GM23248 (cell line): ENCODE results near the gene CDR2. TPM values are rescaled to one million over a fixed set of nuclear protein-coding genes. Genes with fewer than 3 reads are reported as not detected.

Experiments used
- DNase-seq: peaks from one replicate; pipeline ENCODE4 v3.0.0-alpha.2; 2015
- H2AFZ ChIP-seq: fragments of 200-600 bp; sonication (generic); 2 replicates; pipeline ENCODE4 v1.6.1; 2016; ENCODE audit warnings: antibody characterized with exemption
- H3F3A ChIP-seq: fragments of 200-600 bp; sonication (generic); 2 replicates; pipeline ENCODE4 v1.6.1; 2016; ENCODE audit warnings: mild to moderate bottlenecking, antibody characterized with exemption, mixed run types; ENCODE audit not compliant: insufficient read depth
- H3K27ac ChIP-seq: fragments of 200-600 bp; sonication (generic); 2 replicates; pipeline ENCODE4 v1.5.1; 2016; ENCODE audit warnings: mild to moderate bottlenecking
- H3K27me3 ChIP-seq: fragments of 200-600 bp; sonication (generic); replicated peaks from 2 replicates; pipeline ENCODE4 v1.6.1; 2016; ENCODE audit warnings: mild to moderate bottlenecking; ENCODE audit not compliant: insufficient read depth
- H3K36me3 ChIP-seq: fragments of 200-600 bp; sonication (generic); 2 replicates; pipeline ENCODE4 v1.6.1; 2016; ENCODE audit warnings: low read depth, mild to moderate bottlenecking
- H3K4me1 ChIP-seq: fragments of 200-600 bp; sonication (generic); 2 replicates; pipeline ENCODE4 v1.6.1; 2016; ENCODE audit warnings: mild to moderate bottlenecking; ENCODE audit not compliant: insufficient read depth
- H3K4me2 ChIP-seq: fragments of 200-600 bp; sonication (generic); one replicate; pipeline ENCODE4 v1.6.1; 2016; ENCODE audit warnings: mild to moderate bottlenecking; ENCODE audit not compliant: unreplicated experiment
- H3K4me3 ChIP-seq: fragments of 200-600 bp; sonication (generic); 2 replicates; pipeline ENCODE4 v1.5.1; 2016; ENCODE audit warnings: mild to moderate bottlenecking
- H3K79me2 ChIP-seq: fragments of 200-600 bp; sonication (generic); 2 replicates; pipeline ENCODE4 v1.6.1; 2016; ENCODE audit warnings: mild to moderate bottlenecking; ENCODE audit not compliant: insufficient read depth
- H3K9ac ChIP-seq: fragments of 200-600 bp; sonication (generic); 2 replicates; pipeline ENCODE4 v1.6.1; 2016; ENCODE audit warnings: mild to moderate bottlenecking
- H3K9me2 ChIP-seq: fragments of 200-600 bp; sonication (generic); 2 replicates; pipeline ENCODE4 v1.6.1; 2016; ENCODE audit warnings: mixed run types, mild to moderate bottlenecking, moderate library complexity; ENCODE audit not compliant: insufficient read depth
- H3K9me3 ChIP-seq: fragments of 200-600 bp; sonication (generic); one replicate; pipeline ENCODE4 v1.6.1; 2017; ENCODE audit warnings: low read depth
- H4K20me1 ChIP-seq: fragments of 200-600 bp; sonication (generic); 2 replicates; pipeline ENCODE4 v1.6.0; 2016; ENCODE audit not compliant: insufficient read depth
- EZH2 ChIP-seq: fragments of 200-600 bp; sonication (generic); IDR thresholded peaks from 2 replicates; pipeline ENCODE4 v1.6.1; 2018; ENCODE audit warnings: antibody characterized with exemption, mild to moderate bottlenecking; ENCODE audit not compliant: insufficient read depth, poor library complexity, severe bottlenecking
- EZH2phosphoT487 ChIP-seq: fragments of 200-600 bp; sonication (generic); IDR thresholded peaks from 2 replicates; pipeline ENCODE4 v1.6.1; 2018; ENCODE audit warnings: antibody characterized with exemption, moderate library complexity, mild to moderate bottlenecking, low read depth; ENCODE audit not compliant: insufficient read depth
- WGBS, 2 experiments: methylation state at CpG; one replicate each; pipeline ENCODE4 v1.1.6; 2015 to 2017; ENCODE audit warnings: low lambda C conversion rate in 2 of 2, low coverage in 1 of 2; ENCODE audit errors: missing lambda C conversion rate in 2 of 2; 5-methylcytosine and 5-hydroxymethylcytosine counted together
- in situ Hi-C: fragments of 300-500 bp; cut with MboI; formaldehyde crosslinking; loops from 2 replicates; pipeline ENCODE4 v1.15.0; 2020
- polyA plus RNA-seq: library from polyadenylated mRNA; unstranded; fragments of >200 nt; fragmentation: Nextera tagmentation; extraction: Ambion mirVana; gene quantifications from 2 replicates; pipeline ENCODE4 v1.2.1, GENCODE V29; 2016
- total RNA-seq: library from RNA; depleted of rRNA; stranded (reverse); fragments of >200 nt; shearing (Covaris generic); gene quantifications from 2 replicates; pipeline ENCODE4 v1.2.3, GENCODE V29; 2014

CDR2 gene
- total and polyA plus RNA-seq, 2 experiments from 2014 or later, result 25.1 to 45.6 TPM

DNA sequence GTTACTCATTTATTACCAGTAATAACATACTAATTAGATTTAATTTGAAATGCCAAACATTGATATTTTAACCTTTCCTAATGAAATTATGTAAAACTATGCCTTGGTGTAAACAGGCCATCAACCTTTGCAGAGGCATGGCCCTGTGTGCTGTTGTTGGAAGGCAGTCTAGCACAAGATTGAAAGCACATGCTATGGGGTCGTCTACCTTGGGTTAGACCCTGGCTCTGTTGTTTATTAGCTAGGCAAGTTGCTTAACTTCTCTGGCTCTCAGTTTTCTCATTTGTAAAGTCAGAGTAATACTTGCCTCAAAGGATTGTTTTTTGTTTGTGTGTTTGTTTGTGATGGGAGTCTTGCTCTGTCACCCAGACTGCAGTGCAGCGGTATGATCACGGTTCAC lies 9.4 kb upstream of the CDR2 start:
- Histone ChIP-seq H3K4me3 (no peak overlapping the region), H2AFZ (no peak overlapping the region), H3K9me3 (no peaks in the 10 kb centered on the region), H3K36me3 (no peaks in the 10 kb centered on the region), H4K20me1 (no peaks in the 10 kb centered on the region), H3K4me1 (peaks cover 16% of the 10 kb centered on the region; the same call in 1 of the 2 replicates), H3K27me3 (no peaks in the 10 kb centered on the region), H3K79me2 (no peaks in the 10 kb centered on the region), H3K4me2 (no peak overlapping the region), H3F3A (no peaks in the 10 kb centered on the region), H3K27ac (no peak overlapping the region), H3K9me2 (no peaks in the 10 kb centered on the region), H3K9ac (no peak overlapping the region)
- WGBS, 2 experiments, result 71 to 78% methylated on average over 3 of the region's 3 CpGs
- in situ Hi-C loops, result no loop called here
- TF ChIP-seq EZH2phosphoT487 (no peak), EZH2 (no peak)
- DNase-seq, result no peak

DNA sequence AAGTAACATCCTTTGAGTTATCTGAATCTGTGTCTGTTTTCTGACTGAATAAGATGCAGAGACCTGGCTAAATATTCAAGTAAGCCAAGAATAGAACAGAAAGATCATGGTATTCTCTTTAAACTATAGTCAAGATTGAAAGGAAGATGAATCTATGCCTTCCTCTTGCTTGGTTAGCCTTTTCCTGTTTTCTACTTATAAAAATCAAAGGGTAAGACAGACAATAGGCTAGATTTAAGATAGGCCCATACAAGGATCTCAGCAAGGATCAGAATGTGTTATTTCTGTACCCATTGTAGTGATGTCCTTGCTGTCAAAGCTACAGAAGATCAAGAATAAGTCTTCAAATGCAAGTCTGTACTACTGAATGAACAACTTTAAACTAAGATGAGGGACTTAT lies 7.0 kb upstream of the CDR2 start:
- H3K4me1 ChIP-seq, result no peaks in the 10 kb centered on the region
- no peaks in the 10 kb centered on the region for H3K9me2 ChIP-seq
- H3K79me2 ChIP-seq, result no peaks in the 10 kb centered on the region
- H3K9ac ChIP-seq, result no peak overlapping the region
- H3K4me2 ChIP-seq, result no peak overlapping the region
- no peaks in the 10 kb centered on the region for H3K36me3 ChIP-seq
- in situ Hi-C loops, result no loop called here
- no peak overlapping the region for H3K27ac ChIP-seq
- H3K27me3 ChIP-seq, result no peaks in the 10 kb centered on the region
- no peak for DNase-seq
- no peak overlapping the region for H2AFZ ChIP-seq
- no peaks in the 10 kb centered on the region for H4K20me1 ChIP-seq
- H3K9me3 ChIP-seq, result no peaks in the 10 kb centered on the region
- no peak overlapping the region for H3K4me3 ChIP-seq
- H3F3A ChIP-seq, result no peaks in the 10 kb centered on the region
- no peak for TF ChIP-seq EZH2
- no peak for TF ChIP-seq EZH2phosphoT487

DNA sequence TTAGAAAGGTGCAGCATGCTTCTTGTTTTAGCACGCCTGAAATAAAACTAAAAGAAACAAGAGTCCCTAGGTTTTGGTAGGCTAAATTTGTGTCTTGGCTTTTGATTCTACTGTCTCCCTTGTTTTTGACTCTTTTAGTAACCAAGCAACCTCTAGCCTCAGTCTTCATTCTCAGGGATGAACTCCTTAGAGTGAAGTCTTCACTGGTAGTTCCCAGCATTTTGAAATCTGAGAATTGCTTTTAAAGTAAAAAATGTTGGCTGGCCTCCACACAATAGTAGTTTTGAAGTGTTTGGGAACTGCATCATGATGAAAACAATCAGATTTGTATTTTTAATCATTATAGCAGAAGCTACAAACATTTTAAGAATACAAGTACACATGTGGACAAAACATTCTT lies 6.1 kb upstream of the CDR2 start:
- H3K9me3 ChIP-seq, result no peaks in the 10 kb centered on the region
- no peak overlapping the region for H3K9ac ChIP-seq
- no peaks in the 10 kb centered on the region for H3K36me3 ChIP-seq
- H3K4me2 ChIP-seq, result no peak overlapping the region
- DNase-seq, result peak; percentile 37
- in situ Hi-C loops, result no loop called here
- no peaks in the 10 kb centered on the region for H3K9me2 ChIP-seq
- H4K20me1 ChIP-seq, result no peaks in the 10 kb centered on the region
- H3K27me3 ChIP-seq, result no peaks in the 10 kb centered on the region
- no peaks in the 10 kb centered on the region for H3F3A ChIP-seq
- H3K79me2 ChIP-seq, result no peaks in the 10 kb centered on the region
- no peak for TF ChIP-seq EZH2
- TF ChIP-seq EZH2phosphoT487, result no peak
- H3K4me3 ChIP-seq, result no peak overlapping the region
- H3K4me1 ChIP-seq, result no peaks in the 10 kb centered on the region
- no peak overlapping the region for H3K27ac ChIP-seq
- no peak overlapping the region for H2AFZ ChIP-seq
- WGBS, 2 experiments, result 100% methylated on average over 1 of the region's 1 CpG

DNA sequence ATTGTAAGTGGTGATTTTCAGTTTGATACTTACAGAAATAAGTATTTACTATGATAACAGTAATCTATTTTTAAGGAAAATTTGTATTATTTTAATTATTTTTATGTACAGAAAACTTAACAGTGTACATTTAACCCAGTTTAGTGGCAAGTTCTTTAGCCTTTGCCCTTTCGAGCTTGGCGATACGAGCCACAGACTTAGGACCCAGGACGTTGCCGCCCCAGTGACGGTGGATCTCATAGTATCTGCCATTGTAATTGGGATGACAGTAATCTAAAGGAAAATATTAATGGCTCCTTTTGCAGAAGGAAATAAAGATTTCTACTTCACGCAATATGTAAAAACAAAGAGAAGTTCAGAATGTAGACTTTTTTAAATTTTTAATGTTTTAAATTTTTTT lies 5.2 kb upstream of the CDR2 start:
- no peaks in the 10 kb centered on the region for H3K9me3 ChIP-seq
- H3K4me1 ChIP-seq, result no peaks in the 10 kb centered on the region
- H3K27me3 ChIP-seq, result no peaks in the 10 kb centered on the region
- DNase-seq, result no peak
- in situ Hi-C loops, result no loop called here
- no peaks in the 10 kb centered on the region for H3K9me2 ChIP-seq
- 93 to 97% methylated on average over 7 of the region's 7 CpGs for WGBS, 2 experiments
- H3K4me2 ChIP-seq, result no peak overlapping the region
- H3K27ac ChIP-seq, result no peak overlapping the region
- no peaks in the 10 kb centered on the region for H3K36me3 ChIP-seq
- H3K79me2 ChIP-seq, result no peaks in the 10 kb centered on the region
- H3F3A ChIP-seq, result no peaks in the 10 kb centered on the region
- H2AFZ ChIP-seq, result no peak overlapping the region
- no peak overlapping the region for H3K4me3 ChIP-seq
- TF ChIP-seq EZH2 (no peak), EZH2phosphoT487 (no peak)
- H4K20me1 ChIP-seq, result no peaks in the 10 kb centered on the region
- no peak overlapping the region for H3K9ac ChIP-seq

DNA sequence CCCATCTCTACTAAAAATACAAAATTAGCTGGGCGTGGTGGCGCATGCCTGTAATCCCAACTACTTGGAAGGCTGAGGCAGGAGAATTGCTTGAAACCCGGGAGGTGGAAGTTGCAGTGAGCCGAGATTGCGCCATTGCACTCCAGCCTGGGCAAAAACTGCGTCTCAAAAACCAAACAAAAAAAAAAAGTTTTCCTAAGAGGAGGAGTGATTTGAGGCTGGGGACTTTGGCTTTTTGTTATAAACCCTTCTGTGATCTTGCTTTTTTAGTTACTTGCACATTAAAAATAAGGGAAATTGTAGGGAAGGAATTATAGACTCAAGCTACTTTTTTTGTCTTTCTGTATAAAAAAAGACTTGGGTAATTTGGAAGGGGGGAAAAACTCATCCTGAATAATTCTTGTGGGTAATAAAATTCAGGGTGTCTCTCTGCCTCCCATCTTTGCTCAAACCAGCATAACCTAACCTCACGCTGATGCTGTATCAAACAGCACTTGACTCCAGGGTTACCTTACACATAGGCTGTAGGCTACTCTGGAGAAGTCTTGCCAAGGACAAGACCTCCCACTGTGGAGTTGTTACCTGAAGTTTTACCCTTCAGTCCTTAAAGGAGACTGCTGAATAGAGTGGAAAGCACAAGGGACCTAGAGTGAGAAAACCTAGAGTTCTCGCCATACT lies 1.7 kb upstream of the CDR2 start:
- no peak for DNase-seq
- no peak overlapping the region for H3K27ac ChIP-seq
- no peaks in the 10 kb centered on the region for H3K9me3 ChIP-seq
- peaks cover 31% of the 10 kb centered on the region for H3K79me2 ChIP-seq
- H3K27me3 ChIP-seq, result no peaks in the 10 kb centered on the region
- in situ Hi-C loops, result no loop called here
- H3K4me2 ChIP-seq, result no peak overlapping the region
- no peaks in the 10 kb centered on the region for H3K36me3 ChIP-seq
- H3K4me3 ChIP-seq, result no peak overlapping the region
- H2AFZ ChIP-seq, result no peak overlapping the region
- no peaks in the 10 kb centered on the region for H3K9me2 ChIP-seq
- whole genome bisulfite sequencing, 2 experiments, result 93 to 98% methylated on average over 8 of the region's 8 CpGs
- peaks cover 16% of the 10 kb centered on the region for H3F3A ChIP-seq
- H3K9ac ChIP-seq, result no peak overlapping the region
- no peaks in the 10 kb centered on the region for H4K20me1 ChIP-seq
- peaks cover 18% of the 10 kb centered on the region for H3K4me1 ChIP-seq
- TF ChIP-seq EZH2phosphoT487 (no peak), EZH2 (no peak)
